DND-41 (cell line): ENCODE measurements around the gene OPCML.

Experiments
- ATAC-seq: fragments of 200-7000 bp; cut with Tn5 transposase; 3 replicates; pipeline ENCODE4 v1.9.1; 2021; ENCODE audit warnings: low read depth; ENCODE audit not compliant: insufficient read depth
- DNase-seq: peaks from one replicate; pipeline ENCODE4 v3.0.0-alpha.2; 2020
- H2AFZ ChIP-seq: 2 replicates; pipeline ENCODE4 v1.6.0; 2012; ENCODE audit warnings: low read depth, low read length
- H3K27ac ChIP-seq: 2 replicates; pipeline ENCODE4 v1.5.1; 2012; ENCODE audit warnings: low read length, inconsistent platforms
- H3K27me3 ChIP-seq: fragments of 200-600 bp; sonication (generic); 2 replicates; pipeline ENCODE4 v1.6.0; 2012; ENCODE audit warnings: low read length, mild to moderate bottlenecking, inconsistent platforms; ENCODE audit not compliant: insufficient read depth, poor library complexity
- H3K36me3 ChIP-seq: 2 replicates; pipeline ENCODE4 v1.5.1; 2012; ENCODE audit warnings: low read length, inconsistent platforms; ENCODE audit not compliant: insufficient read depth
- H3K4me1 ChIP-seq: 2 replicates; pipeline ENCODE4 v1.5.1; 2012; ENCODE audit warnings: mild to moderate bottlenecking, low read length; ENCODE audit not compliant: insufficient read depth
- H3K4me2 ChIP-seq: 2 replicates; pipeline ENCODE4 v1.6.0; 2012; ENCODE audit warnings: mild to moderate bottlenecking, moderate library complexity, low read length, inconsistent platforms; ENCODE audit not compliant: insufficient read depth
- H3K4me3 ChIP-seq, 2 experiments: fragments of 200-600 bp in 1 of 2; shearing (Covaris generic) in 1 of 2; 2 replicates each; pipeline ENCODE4 v1.5.1; 2012 to 2016; ENCODE audit warnings: inconsistent platforms in 2 of 2, low read length in 2 of 2, mild to moderate bottlenecking in 2 of 2, low read depth in 1 of 2, moderate library complexity in 1 of 2
- H3K79me2 ChIP-seq: 2 replicates; pipeline ENCODE4 v1.6.0; 2012; ENCODE audit warnings: low read length, inconsistent platforms; ENCODE audit not compliant: insufficient read depth
- H3K9ac ChIP-seq: 2 replicates; pipeline ENCODE4 v1.6.0; 2012; ENCODE audit warnings: low read depth, mild to moderate bottlenecking, inconsistent platforms, low read length, moderate library complexity
- H3K9me3 ChIP-seq: 2 replicates; pipeline ENCODE4 v1.5.1; 2012; ENCODE audit warnings: low read length, moderate library complexity, mild to moderate bottlenecking, inconsistent platforms; ENCODE audit not compliant: insufficient read depth, severe bottlenecking
- H4K20me1 ChIP-seq: 2 replicates; pipeline ENCODE4 v1.6.0; 2012; ENCODE audit warnings: low read length; ENCODE audit not compliant: insufficient read depth
- EZH2 ChIP-seq: IDR thresholded peaks from 3 replicates; pipeline ENCODE4 v1.6.1; 2012; ENCODE audit warnings: borderline replicate concordance, low read depth, mild to moderate bottlenecking, moderate library complexity, low read length, inconsistent platforms; ENCODE audit not compliant: severe bottlenecking
- TF ChIP-seq, protein P1 (sequence below): IDR thresholded peaks from 2 replicates; pipeline ENCODE4 v1.5.1; 2012; ENCODE audit warnings: borderline replicate concordance, low read length, moderate library complexity, mild to moderate bottlenecking; ENCODE audit not compliant: poor library complexity, severe bottlenecking; ENCODE audit errors: extremely low read depth

The OPCML gene

DNA sequence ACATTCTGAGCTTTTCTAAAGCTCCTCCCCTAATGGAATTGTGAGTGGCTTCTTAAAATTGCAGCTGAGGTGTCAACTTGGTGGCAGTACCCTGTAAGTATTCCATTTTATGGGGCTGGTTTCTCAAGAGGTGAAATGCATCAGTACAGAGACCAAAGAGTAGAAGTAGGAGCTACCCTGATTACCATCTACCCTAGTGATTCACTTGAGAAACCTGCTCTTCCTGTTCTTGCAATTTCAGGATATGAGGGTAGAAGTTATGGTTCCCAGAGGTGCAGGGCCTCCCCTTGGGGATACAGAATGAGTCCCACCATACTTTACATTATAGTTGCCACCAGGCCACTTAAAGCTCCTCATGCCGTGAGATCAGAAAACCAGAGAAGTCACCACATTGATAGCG, 944.6 kb downstream of the OPCML start:
- DNase-seq, result no peak
- no peak for ATAC-seq
- no peak overlapping the region for H3K9ac ChIP-seq
- H3K27ac ChIP-seq, result no peak overlapping the region
- no peak overlapping the region for H3K4me3 ChIP-seq
- no peak overlapping the region for H3K4me2 ChIP-seq
- no peaks in the 10 kb centered on the region for H3K9me3 ChIP-seq
- TF ChIP-seq EZH2, result no peak
- TF ChIP-seq, protein P1, sequence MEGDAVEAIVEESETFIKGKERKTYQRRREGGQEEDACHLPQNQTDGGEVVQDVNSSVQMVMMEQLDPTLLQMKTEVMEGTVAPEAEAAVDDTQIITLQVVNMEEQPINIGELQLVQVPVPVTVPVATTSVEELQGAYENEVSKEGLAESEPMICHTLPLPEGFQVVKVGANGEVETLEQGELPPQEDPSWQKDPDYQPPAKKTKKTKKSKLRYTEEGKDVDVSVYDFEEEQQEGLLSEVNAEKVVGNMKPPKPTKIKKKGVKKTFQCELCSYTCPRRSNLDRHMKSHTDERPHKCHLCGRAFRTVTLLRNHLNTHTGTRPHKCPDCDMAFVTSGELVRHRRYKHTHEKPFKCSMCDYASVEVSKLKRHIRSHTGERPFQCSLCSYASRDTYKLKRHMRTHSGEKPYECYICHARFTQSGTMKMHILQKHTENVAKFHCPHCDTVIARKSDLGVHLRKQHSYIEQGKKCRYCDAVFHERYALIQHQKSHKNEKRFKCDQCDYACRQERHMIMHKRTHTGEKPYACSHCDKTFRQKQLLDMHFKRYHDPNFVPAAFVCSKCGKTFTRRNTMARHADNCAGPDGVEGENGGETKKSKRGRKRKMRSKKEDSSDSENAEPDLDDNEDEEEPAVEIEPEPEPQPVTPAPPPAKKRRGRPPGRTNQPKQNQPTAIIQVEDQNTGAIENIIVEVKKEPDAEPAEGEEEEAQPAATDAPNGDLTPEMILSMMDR, result no peak
- H3K4me1 ChIP-seq, result no peaks in the 10 kb centered on the region
- H4K20me1 ChIP-seq, result no peaks in the 10 kb centered on the region
- no peak overlapping the region for H2AFZ ChIP-seq
- no peaks in the 10 kb centered on the region for H3K27me3 ChIP-seq
- H3K36me3 ChIP-seq, result no peaks in the 10 kb centered on the region
- no peaks in the 10 kb centered on the region for H3K79me2 ChIP-seq

DNA sequence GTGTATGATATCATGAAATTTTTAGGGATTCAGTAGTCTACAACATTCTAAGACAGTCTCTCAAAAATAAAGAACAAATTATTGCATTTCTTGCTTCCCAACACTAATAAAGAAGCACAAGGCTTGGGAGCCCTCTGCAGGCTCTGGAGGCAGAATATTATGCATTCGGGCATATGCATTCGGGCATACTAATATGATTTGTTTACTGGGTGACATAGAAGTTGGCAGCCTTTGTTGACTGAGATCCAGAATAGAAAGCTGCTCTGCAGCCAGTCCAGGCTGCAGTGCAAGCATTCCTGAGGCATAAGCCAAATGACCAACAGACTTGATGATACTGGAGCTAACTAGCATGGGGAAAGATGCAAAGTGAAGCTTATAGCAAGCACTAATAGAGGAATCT, 945.5 kb downstream of the OPCML start:
- H3K79me2 ChIP-seq, result no peaks in the 10 kb centered on the region
- H3K27me3 ChIP-seq, result no peaks in the 10 kb centered on the region
- H3K27ac ChIP-seq, result no peak overlapping the region
- DNase-seq (no peak), ATAC-seq (no peak)
- H3K9ac ChIP-seq, result no peak overlapping the region
- H3K4me2 ChIP-seq, result no peak overlapping the region
- no peak overlapping the region for H3K4me3 ChIP-seq
- no peaks in the 10 kb centered on the region for H3K9me3 ChIP-seq
- H3K36me3 ChIP-seq, result no peaks in the 10 kb centered on the region
- H4K20me1 ChIP-seq, result no peaks in the 10 kb centered on the region
- TF ChIP-seq, protein P1, result no peak
- no peak for TF ChIP-seq EZH2
- H3K4me1 ChIP-seq, result no peaks in the 10 kb centered on the region
- H2AFZ ChIP-seq, result no peak overlapping the region

DNA sequence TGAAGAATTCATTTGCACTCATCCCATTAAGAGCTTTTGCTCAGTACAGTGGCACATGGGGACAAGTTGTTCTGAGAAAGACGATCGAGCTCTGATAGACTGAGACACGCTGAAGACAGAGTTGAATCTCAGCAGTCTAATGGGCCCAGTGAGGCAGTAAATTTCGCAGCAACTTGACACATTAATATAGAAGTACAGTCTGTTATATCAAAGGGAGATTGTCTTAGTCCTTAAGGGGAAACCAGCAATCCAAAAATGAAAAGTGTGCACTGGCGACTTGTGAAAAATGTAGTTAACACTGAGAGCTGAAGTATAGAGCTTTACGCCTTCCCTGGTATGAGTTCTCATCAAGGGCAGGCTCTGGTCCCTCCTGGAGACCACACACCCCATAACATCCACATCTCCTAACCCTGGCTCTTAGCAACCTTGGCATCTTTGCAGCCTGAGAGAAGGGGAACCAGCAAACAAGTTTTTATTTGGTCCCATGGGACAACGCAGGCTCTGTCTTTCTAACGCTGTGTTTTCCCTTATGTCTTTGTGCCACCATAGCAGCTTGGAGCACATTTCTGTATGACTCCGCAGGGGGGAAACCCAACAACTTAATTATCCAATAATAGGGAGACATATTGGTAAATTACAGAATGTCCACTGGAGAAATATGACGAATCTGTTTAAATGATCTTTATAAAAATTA, 952.5 kb downstream of the OPCML start:
- DNase-seq (no peak), ATAC-seq (no peak)
- no peak for TF ChIP-seq EZH2
- TF ChIP-seq, protein P1, result no peak
- H3K9ac ChIP-seq, result no peak overlapping the region
- H4K20me1 ChIP-seq, result no peaks in the 10 kb centered on the region
- peaks cover 12% of the 10 kb centered on the region for H3K4me1 ChIP-seq
- H2AFZ ChIP-seq, result no peak overlapping the region
- H3K27ac ChIP-seq, result no peak overlapping the region
- no peak overlapping the region for H3K4me2 ChIP-seq
- no peaks in the 10 kb centered on the region for H3K27me3 ChIP-seq
- no peaks in the 10 kb centered on the region for H3K36me3 ChIP-seq
- H3K79me2 ChIP-seq, result no peaks in the 10 kb centered on the region
- H3K9me3 ChIP-seq, result no peaks in the 10 kb centered on the region
- no peak overlapping the region for H3K4me3 ChIP-seq
